Activated T-cell treated with anti-CD3 and anti-CD28 coated beads, Interleukin-2, amount 50 U/mL, for 72 hours (primary cell): ENCODE measurements around the gene KRT2. TPM values are rescaled to one million over a fixed set of nuclear protein-coding genes. Genes with fewer than 3 reads are reported as not detected.

ENCODE experiments used
- ATAC-seq, 2 donors: fragments of 150-1000 bp; cut with Tn5 transposase; replicated peaks in 1 of 2; 2 replicates each; pipeline ENCODE4 v1.10.0; 2021; ENCODE audit warnings: moderate library complexity in 2 of 2, mild to moderate bottlenecking in 1 of 2
- DNase-seq, 2 donors: peaks; one replicate each; pipeline ENCODE4 v3.0.0; 2021 to 2022; ENCODE audit warnings: mixed read lengths in 1 of 2
- H3K27ac Mint-ChIP-seq: one replicate; pipeline ENCODE4 v1.8.0; 2022; ENCODE audit warnings: mild to moderate bottlenecking, moderate library complexity, mixed read lengths
- H3K27me3 Mint-ChIP-seq: one replicate; pipeline ENCODE4 v1.8.0; 2022; ENCODE audit warnings: low read depth, mixed read lengths
- H3K36me3 Mint-ChIP-seq, 2 donors: one replicate each; pipeline ENCODE4 v1.8.0; 2022; ENCODE audit warnings: mixed read lengths in 2 of 2, mild to moderate bottlenecking in 1 of 2; ENCODE audit not compliant: insufficient read depth in 2 of 2
- H3K4me1 Mint-ChIP-seq: one replicate; pipeline ENCODE4 v1.8.0; 2022; ENCODE audit warnings: low read depth, mixed read lengths
- H3K4me3 Mint-ChIP-seq, 2 donors: one replicate each; pipeline ENCODE4 v1.8.0; 2022; ENCODE audit warnings: mild to moderate bottlenecking in 2 of 2, mixed read lengths in 2 of 2, moderate library complexity in 2 of 2
- H3K9me3 Mint-ChIP-seq, 2 donors: one replicate each; pipeline ENCODE4 v1.8.0; 2022; ENCODE audit warnings: mixed read lengths in 2 of 2
- total RNA-seq, 2 donors: library from RNA; stranded (reverse); gene quantifications; one replicate each; pipeline ENCODE4 v1.2.3, GENCODE V29; 2022

Gene KRT2
- total RNA-seq, 2 donors from 2014 or later = not detected

- H3K4me1 Mint-ChIP-seq = no peaks in the 10 kb centered on the region
- no peak overlapping the region for H3K4me3 Mint-ChIP-seq
- ATAC-seq = no peak
- DNase-seq = no peak
- no peaks in the 10 kb centered on the region for H3K27me3 Mint-ChIP-seq
- H3K27ac Mint-ChIP-seq = no peak overlapping the region
- no peaks in the 10 kb centered on the region for H3K9me3 Mint-ChIP-seq
- H3K36me3 Mint-ChIP-seq = no peaks in the 10 kb centered on the region
These were observed 4.6 kb upstream of the KRT2 start for GRCh38 chr12:52656616-52657015.

GRCh38 chr12:52655720-52656124 lies 3.7 kb upstream of the KRT2 start:
- H3K9me3 Mint-ChIP-seq = no peaks in the 10 kb centered on the region
- no peak overlapping the region for H3K4me3 Mint-ChIP-seq
- H3K27me3 Mint-ChIP-seq = no peaks in the 10 kb centered on the region
- H3K4me1 Mint-ChIP-seq = no peaks in the 10 kb centered on the region
- ATAC-seq (no peak), DNase-seq (no peak)
- no peaks in the 10 kb centered on the region for H3K36me3 Mint-ChIP-seq
- no peak overlapping the region for H3K27ac Mint-ChIP-seq

- Mint-ChIP-seq H3K27me3 (no peaks in the 10 kb centered on the region), H3K4me3 (no peak overlapping the region)
- no peak for ATAC-seq
These were observed 3.2 kb upstream of the KRT2 start for GRCh38 chr12:52655251-52655650.

GRCh38 chr12:52650520-52651081 lies 1.4 kb downstream of the KRT2 start:
- no peaks in the 10 kb centered on the region for H3K36me3 Mint-ChIP-seq
- no peak overlapping the region for H3K27ac Mint-ChIP-seq
- no peak overlapping the region for H3K4me3 Mint-ChIP-seq
- ATAC-seq (no peak), DNase-seq (no peak)
- no peaks in the 10 kb centered on the region for H3K9me3 Mint-ChIP-seq
- no peaks in the 10 kb centered on the region for H3K27me3 Mint-ChIP-seq
- H3K4me1 Mint-ChIP-seq = peaks cover 18% of the 10 kb centered on the region

More at GRCh38 chr12:52655251-52655650, 3.2 kb upstream of the KRT2 start:
- Mint-ChIP-seq H3K9me3 (no peaks in the 10 kb centered on the region), H3K4me1 (no peaks in the 10 kb centered on the region), H3K27ac (no peak overlapping the region), H3K36me3 (no peaks in the 10 kb centered on the region)
- no peak for DNase-seq

GRCh38 chr12:52649066-52649465 lies 2.9 kb downstream of the KRT2 start:
- Mint-ChIP-seq H3K9me3 (no peaks in the 10 kb centered on the region), H3K36me3 (no peaks in the 10 kb centered on the region), H3K4me1 (peaks cover 31% of the 10 kb centered on the region), H3K4me3 (no peak overlapping the region), H3K27me3 (no peaks in the 10 kb centered on the region), H3K27ac (peak overlapping the region; percentile 26)
- DNase-seq (no peak), ATAC-seq (no peak)

- no peak overlapping the region for H3K4me3 Mint-ChIP-seq
- H3K9me3 Mint-ChIP-seq = no peaks in the 10 kb centered on the region
- H3K36me3 Mint-ChIP-seq = no peaks in the 10 kb centered on the region
- ATAC-seq = no peak
- no peak overlapping the region for H3K27ac Mint-ChIP-seq
- DNase-seq = no peak
- peaks cover 36% of the 10 kb centered on the region for H3K4me1 Mint-ChIP-seq
- no peaks in the 10 kb centered on the region for H3K27me3 Mint-ChIP-seq
These were observed 3.9 kb downstream of the KRT2 start for GRCh38 chr12:52648012-52648550.

GRCh38 chr12:52647601-52648000 lies 4.4 kb downstream of the KRT2 start:
- no peaks in the 10 kb centered on the region for H3K9me3 Mint-ChIP-seq
- no peaks in the 10 kb centered on the region for H3K36me3 Mint-ChIP-seq
- H3K4me1 Mint-ChIP-seq = peaks cover 39% of the 10 kb centered on the region
- H3K27me3 Mint-ChIP-seq = no peaks in the 10 kb centered on the region
- no peak overlapping the region for H3K4me3 Mint-ChIP-seq
- ATAC-seq (no peak), DNase-seq (no peak)
- H3K27ac Mint-ChIP-seq = no peak overlapping the region

- no peaks in the 10 kb centered on the region for H3K27me3 Mint-ChIP-seq
- H3K9me3 Mint-ChIP-seq = no peaks in the 10 kb centered on the region
- ATAC-seq (no peak), DNase-seq (no peak)
- H3K36me3 Mint-ChIP-seq = no peaks in the 10 kb centered on the region
- H3K4me1 Mint-ChIP-seq = peaks cover 44% of the 10 kb centered on the region
- no peak overlapping the region for H3K4me3 Mint-ChIP-seq
- no peak overlapping the region for H3K27ac Mint-ChIP-seq
These were observed 5.4 kb downstream of the KRT2 start for GRCh38 chr12:52646613-52647012.

GRCh38 chr12:52645982-52646381 lies 6.0 kb downstream of the KRT2 start:
- DNase-seq (no peak), ATAC-seq (no peak)
- Mint-ChIP-seq H3K4me1 (peaks cover 50% of the 10 kb centered on the region), H3K4me3 (peak overlapping the region in 1 of 2 donors; percentile 1), H3K27me3 (no peaks in the 10 kb centered on the region), H3K36me3 (no peaks in the 10 kb centered on the region), H3K9me3 (no peaks in the 10 kb centered on the region), H3K27ac (peak overlapping the region; percentile 25)

- Mint-ChIP-seq H3K27me3 (no peaks in the 10 kb centered on the region), H3K4me1 (peaks cover 51% of the 10 kb centered on the region), H3K4me3 (peak overlapping the region; percentile 8 to 34), H3K9me3 (no peaks in the 10 kb centered on the region), H3K27ac (peak overlapping the region; percentile 69), H3K36me3 (no peaks in the 10 kb centered on the region)
- DNase-seq (peak; percentile 27 to 38), ATAC-seq (peak; percentile 96)
These were observed 6.8 kb downstream of the KRT2 start for GRCh38 chr12:52645120-52645761.

GRCh38 chr12:52644078-52644415 lies 8.0 kb downstream of the KRT2 start:
- Mint-ChIP-seq H3K9me3 (no peaks in the 10 kb centered on the region), H3K4me3 (no peak overlapping the region), H3K4me1 (peaks cover 45% of the 10 kb centered on the region), H3K36me3 (no peaks in the 10 kb centered on the region), H3K27me3 (no peaks in the 10 kb centered on the region), H3K27ac (no peak overlapping the region)
- DNase-seq = no peak
- no peak for ATAC-seq

- Mint-ChIP-seq H3K27ac (no peak overlapping the region), H3K27me3 (no peaks in the 10 kb centered on the region), H3K4me3 (no peak overlapping the region), H3K4me1 (peaks cover 45% of the 10 kb centered on the region), H3K9me3 (no peaks in the 10 kb centered on the region), H3K36me3 (no peaks in the 10 kb centered on the region)
- DNase-seq = no peak
- no peak for ATAC-seq
These were observed 8.6 kb downstream of the KRT2 start for GRCh38 chr12:52643233-52644077.

- Mint-ChIP-seq H3K4me1 (peaks cover 41% of the 10 kb centered on the region), H3K27me3 (no peaks in the 10 kb centered on the region), H3K27ac (no peak overlapping the region), H3K9me3 (no peaks in the 10 kb centered on the region), H3K4me3 (no peak overlapping the region), H3K36me3 (no peaks in the 10 kb centered on the region)
- DNase-seq (no peak), ATAC-seq (no peak)
These were observed 10.5 kb downstream of the KRT2 start for GRCh38 chr12:52641468-52641867.
